ENCODE results near the gene KAT2B.

KAT2B gene

DNA sequence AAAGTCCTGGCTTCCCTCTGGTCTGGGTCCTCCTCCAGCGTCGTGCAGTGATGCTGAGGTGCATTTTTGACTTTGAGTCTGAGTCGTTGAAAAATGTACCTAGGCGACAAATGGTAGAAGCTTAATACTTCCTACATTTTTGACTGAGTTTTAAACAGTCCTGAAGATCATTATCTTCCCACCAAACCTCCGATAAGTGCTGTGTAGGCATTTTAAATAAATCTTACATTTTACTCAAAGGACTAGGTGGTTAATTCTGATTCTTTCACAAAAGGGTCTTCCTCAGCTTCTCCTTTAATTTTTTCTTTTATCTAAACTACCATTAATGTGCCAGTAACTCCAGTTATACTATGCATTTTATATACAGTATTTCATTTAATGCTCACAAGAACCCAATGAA is 70.6 kb downstream of the KAT2B start:
- Histone ChIP-seq H3K9me3 (no peaks in the 10 kb centered on the region), H3K36me3 (peaks cover 54% of the 10 kb centered on the region), H3K27me3 (no peaks in the 10 kb centered on the region), H3K4me3 (ENCODE audit: low read depth in 1 of 2, low read length in 1 of 2) (no peak overlapping the region), H3K27ac (no peak overlapping the region), H3K4me1 (ENCODE audit: control insufficient read depth in 1 of 2, insufficient read depth in 1 of 2, low read depth in 1 of 2, low read length in 1 of 2) (no peaks in the 10 kb centered on the region)
- TF ChIP-seq, protein P1, sequence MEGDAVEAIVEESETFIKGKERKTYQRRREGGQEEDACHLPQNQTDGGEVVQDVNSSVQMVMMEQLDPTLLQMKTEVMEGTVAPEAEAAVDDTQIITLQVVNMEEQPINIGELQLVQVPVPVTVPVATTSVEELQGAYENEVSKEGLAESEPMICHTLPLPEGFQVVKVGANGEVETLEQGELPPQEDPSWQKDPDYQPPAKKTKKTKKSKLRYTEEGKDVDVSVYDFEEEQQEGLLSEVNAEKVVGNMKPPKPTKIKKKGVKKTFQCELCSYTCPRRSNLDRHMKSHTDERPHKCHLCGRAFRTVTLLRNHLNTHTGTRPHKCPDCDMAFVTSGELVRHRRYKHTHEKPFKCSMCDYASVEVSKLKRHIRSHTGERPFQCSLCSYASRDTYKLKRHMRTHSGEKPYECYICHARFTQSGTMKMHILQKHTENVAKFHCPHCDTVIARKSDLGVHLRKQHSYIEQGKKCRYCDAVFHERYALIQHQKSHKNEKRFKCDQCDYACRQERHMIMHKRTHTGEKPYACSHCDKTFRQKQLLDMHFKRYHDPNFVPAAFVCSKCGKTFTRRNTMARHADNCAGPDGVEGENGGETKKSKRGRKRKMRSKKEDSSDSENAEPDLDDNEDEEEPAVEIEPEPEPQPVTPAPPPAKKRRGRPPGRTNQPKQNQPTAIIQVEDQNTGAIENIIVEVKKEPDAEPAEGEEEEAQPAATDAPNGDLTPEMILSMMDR (IDR thresholded peaks at IDR 0.05): no peak

DNA sequence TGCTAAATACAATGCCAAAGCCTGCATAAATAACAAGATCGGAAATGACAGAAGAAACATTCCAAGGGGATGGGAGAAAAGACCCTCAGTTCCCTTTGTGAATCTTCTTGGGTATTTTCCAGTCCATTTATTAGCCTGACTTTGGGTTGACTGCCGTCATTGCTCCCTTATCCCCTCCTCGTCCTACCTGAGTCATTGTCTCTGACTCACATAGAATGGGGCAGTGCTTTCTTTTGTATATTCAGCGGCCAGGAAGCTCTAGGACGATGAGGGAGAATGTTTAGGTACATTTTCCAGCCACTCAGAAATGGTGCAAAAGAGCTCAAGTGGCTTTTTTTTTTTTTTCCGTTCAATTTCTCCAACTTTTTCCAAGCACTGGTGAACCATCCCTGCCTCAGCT is 71.6 kb downstream of the KAT2B start:
- no peaks in the 10 kb centered on the region for H3K27me3 ChIP-seq
- H3K9me3 ChIP-seq: no peaks in the 10 kb centered on the region
- H3K36me3 ChIP-seq: peaks cover 64% of the 10 kb centered on the region
- TF ChIP-seq, protein P1 (IDR thresholded peaks at IDR 0.05): no peak
- no peaks in the 10 kb centered on the region for H3K4me1 ChIP-seq (ENCODE audit: control insufficient read depth in 1 of 2, insufficient read depth in 1 of 2, low read depth in 1 of 2, low read length in 1 of 2)
- no peak overlapping the region for H3K27ac ChIP-seq
- no peak overlapping the region for H3K4me3 ChIP-seq (ENCODE audit: low read depth in 1 of 2, low read length in 1 of 2)

DNA sequence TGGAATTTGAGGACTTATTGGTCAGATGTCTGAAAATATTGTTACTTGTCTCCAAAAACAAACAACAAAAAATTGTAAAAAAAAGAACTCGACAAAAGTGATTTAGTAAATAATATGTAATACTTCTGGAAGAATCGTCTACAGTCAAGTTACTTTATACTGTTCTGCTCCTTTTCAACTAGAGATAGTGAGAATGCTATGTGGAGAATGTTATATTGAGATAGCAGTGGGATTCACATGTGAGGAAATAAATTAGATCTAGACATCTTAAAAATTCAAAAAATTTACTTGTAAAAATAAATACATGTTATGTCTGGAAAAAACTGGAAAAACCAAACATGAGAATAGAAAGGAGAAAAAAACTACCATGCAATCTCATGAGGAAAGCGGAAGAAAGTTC is 80.8 kb downstream of the KAT2B start:
- TF ChIP-seq, protein P1 (IDR thresholded peaks at IDR 0.05): no peak
- Histone ChIP-seq H3K4me3 (ENCODE audit: low read depth in 1 of 2, low read length in 1 of 2) (no peak overlapping the region), H3K27ac (no peak overlapping the region), H3K27me3 (no peaks in the 10 kb centered on the region), H3K4me1 (ENCODE audit: control insufficient read depth in 1 of 2, insufficient read depth in 1 of 2, low read depth in 1 of 2, low read length in 1 of 2) (peaks cover 28 to 31% of the 10 kb centered on the region in 2 experiments), H3K36me3 (peaks cover 56% of the 10 kb centered on the region), H3K9me3 (no peaks in the 10 kb centered on the region)

DNA sequence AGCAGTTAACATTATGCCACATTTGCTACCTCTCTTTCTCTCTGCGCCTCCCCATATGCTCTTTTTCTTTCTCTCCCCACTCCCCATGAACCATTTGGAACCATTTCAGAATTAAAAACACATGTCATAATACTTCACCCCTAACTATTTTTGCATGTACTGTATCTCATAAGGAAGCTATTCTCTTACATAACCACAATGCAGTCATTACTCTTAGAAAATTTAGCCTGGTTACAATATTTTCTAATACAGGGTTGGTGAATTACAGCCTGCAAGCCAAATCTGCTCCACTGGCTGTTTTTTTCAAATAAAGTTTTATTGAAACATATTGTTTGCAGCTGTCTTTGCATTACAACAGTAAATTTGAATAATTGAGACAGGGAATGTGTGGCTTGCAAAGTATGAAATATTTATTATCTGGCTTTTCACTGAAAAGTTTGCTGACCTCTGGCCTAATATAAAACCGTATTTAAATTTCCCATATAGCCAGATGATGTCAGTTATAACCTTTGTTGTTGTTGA is 82.9 kb downstream of the KAT2B start:
- Histone ChIP-seq H3K4me3 (ENCODE audit: low read depth in 1 of 2, low read length in 1 of 2) (no peak overlapping the region), H3K27me3 (no peaks in the 10 kb centered on the region), H3K4me1 (ENCODE audit: control insufficient read depth in 1 of 2, insufficient read depth in 1 of 2, low read depth in 1 of 2, low read length in 1 of 2) (peaks cover 30 to 35% of the 10 kb centered on the region in 2 experiments), H3K9me3 (no peaks in the 10 kb centered on the region), H3K36me3 (peaks cover 53% of the 10 kb centered on the region), H3K27ac (peak overlapping the region; percentile 48)
- TF ChIP-seq, protein P1 (IDR thresholded peaks at IDR 0.05): no peak

DNA sequence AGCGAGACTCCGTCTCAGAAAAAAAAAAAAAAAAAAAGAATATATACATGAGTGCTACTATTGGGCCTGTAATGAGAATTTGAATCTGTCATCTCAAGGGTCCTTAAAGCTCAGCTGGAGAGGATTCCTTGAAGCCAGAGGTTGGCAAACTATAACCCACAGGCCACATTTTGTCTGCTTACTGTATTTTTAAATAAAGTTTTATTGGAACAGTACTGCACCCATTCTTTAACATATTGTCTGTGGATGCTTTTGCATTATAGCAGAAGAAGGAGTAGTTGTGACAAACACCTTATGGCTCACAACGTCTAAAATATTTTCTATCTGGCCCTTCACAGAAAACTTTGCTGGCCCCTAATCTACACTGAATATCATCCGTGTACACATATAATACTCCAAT is 85.0 kb downstream of the KAT2B start:
- TF ChIP-seq, protein P1 (IDR thresholded peaks at IDR 0.05): no peak
- H3K4me3 ChIP-seq (ENCODE audit: low read depth in 1 of 2, low read length in 1 of 2): peak overlapping the region in 1 of 2 experiments; percentile 47
- peaks cover 56% of the 10 kb centered on the region for H3K36me3 ChIP-seq
- H3K27me3 ChIP-seq: no peaks in the 10 kb centered on the region
- H3K9me3 ChIP-seq: no peaks in the 10 kb centered on the region
- peaks cover 25 to 31% of the 10 kb centered on the region in 2 experiments for H3K4me1 ChIP-seq (ENCODE audit: control insufficient read depth in 1 of 2, insufficient read depth in 1 of 2, low read depth in 1 of 2, low read length in 1 of 2)
- H3K27ac ChIP-seq: peak overlapping the region; percentile 85

Data from neutrophil (primary cell).